HuH-7 (cell line): Measurements from ENCODE around the gene ULBP2.
"Not testable (repeated sequence)": the region's sequence is repeated elsewhere in the genome, so short reads cannot be mapped to it uniquely, and the experiment has no call there.

Experiments
- DNase-seq: peaks from one replicate; pipeline ENCODE4 v3.0.0; 2011; ENCODE audit warnings: low spot score

Gene ULBP2, protein sequence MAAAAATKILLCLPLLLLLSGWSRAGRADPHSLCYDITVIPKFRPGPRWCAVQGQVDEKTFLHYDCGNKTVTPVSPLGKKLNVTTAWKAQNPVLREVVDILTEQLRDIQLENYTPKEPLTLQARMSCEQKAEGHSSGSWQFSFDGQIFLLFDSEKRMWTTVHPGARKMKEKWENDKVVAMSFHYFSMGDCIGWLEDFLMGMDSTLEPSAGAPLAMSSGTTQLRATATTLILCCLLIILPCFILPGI

DNA sequence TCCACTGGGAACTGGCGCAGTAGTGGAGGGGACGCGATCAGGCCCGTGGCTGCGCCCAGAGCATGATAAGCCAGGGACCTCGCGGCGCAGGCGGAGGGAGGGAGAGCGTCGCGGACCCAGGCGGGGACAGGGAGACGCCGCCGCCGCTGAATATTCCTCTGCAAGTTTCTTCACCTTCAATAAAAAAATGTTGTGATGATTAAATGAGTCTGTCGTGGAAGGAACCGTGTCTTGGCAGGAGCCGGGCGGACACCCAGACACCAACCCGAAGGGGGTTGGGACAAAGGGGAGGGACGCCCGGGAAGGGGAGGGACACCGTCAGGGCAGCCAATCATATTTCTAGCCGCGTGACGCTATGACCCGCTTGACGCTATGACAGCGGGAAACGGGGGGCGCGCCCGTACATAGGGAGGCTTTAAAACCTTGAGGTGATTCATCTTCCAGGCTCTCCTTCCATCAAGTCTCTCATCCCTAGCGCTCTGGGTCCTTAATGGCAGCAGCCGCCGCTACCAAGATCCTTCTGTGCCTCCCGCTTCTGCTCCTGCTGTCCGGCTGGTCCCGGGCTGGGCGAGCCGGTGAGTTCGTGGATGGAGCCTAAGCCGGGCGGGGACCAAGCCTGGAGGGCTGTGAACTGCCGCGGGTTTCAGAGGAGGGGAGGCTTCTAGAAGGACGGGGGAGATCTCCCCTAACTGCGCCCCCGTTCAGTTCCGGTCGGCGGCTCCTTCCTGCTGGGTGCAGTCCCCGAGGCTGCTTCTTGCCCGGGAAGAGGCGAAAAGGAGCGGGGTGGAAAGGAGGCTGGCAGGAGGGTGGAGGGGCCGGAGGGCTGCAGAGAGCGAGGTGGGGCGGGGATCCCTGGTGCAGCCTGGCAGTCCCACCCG is at the start of gene ULBP2:
Gene ULBP2 (plus strand): TSS at position 432 of the 878 bp plus-strand sequence. CDS start 59 bp downstream, at position 491.
- peak; percentile 99 for DNase-seq

DNA sequence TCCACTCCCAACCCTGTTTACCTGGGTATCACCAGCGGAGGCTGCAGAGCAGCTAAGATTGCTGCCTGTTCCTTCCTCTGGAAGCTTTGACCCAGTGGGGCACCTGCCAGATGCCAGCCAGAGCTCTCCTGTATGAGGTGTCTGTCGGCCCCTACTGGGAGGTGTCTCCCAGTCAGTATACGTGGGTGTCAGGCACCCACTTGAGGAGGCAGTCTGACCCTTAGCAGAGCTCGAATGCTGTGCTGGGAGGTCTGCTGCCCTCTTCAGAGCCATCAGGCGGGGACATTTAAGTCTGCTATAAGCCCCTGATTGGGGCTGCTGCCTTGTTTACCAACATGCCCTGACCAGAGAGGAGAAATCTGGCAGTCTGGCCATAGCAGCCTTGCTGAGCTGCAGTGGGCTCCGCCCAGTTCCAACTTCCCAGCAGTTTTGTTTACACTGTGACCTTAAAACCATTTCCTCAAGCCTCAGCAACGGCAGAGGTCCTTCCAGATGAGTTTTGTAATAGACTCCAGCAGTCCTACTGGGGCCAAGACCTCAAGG is 46.7 kb upstream of the ULBP2 start:
- no peak for DNase-seq

DNA sequence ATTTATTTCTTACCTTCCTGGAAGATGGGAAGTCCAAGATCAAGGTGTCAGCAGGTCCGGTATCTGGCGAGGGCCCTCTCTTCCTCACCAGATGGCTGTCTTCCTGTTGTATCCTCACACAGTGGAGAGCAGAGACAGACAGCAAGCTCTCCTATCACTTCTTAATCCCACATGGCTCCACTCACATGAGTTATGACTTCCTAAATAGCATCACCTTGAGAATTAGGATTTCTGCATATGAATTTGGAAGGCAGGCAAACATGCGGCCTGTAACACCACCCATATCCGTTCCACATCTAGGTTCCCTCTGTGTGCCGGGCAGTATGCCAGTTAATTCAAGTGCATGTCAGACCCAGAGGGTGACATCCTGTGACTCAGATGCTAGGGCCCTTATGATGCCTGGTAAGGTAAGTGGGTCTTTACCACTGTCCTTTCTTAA is 46.0 kb upstream of the ULBP2 start:
- no peak for DNase-seq

DNA sequence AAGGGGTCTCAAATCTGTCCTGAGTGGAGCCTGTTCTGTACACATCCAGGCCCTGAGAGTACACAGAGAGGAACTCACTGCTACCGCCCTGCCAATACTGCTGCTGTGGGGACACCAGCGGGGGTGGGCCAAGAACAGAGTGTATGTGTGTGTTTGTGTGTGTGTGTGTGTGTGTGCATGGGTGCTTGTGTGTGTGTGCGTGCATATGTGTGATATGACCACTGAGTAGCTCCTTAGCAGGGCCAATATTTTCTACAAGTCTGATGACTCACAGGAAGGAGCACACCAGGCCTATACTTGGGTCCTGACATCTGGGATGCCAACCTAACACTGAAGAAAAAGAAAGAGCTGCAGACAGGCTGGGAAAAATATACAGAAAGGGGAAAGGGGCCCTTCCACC is 45.3 kb upstream of the ULBP2 start:
- no peak for DNase-seq

DNA sequence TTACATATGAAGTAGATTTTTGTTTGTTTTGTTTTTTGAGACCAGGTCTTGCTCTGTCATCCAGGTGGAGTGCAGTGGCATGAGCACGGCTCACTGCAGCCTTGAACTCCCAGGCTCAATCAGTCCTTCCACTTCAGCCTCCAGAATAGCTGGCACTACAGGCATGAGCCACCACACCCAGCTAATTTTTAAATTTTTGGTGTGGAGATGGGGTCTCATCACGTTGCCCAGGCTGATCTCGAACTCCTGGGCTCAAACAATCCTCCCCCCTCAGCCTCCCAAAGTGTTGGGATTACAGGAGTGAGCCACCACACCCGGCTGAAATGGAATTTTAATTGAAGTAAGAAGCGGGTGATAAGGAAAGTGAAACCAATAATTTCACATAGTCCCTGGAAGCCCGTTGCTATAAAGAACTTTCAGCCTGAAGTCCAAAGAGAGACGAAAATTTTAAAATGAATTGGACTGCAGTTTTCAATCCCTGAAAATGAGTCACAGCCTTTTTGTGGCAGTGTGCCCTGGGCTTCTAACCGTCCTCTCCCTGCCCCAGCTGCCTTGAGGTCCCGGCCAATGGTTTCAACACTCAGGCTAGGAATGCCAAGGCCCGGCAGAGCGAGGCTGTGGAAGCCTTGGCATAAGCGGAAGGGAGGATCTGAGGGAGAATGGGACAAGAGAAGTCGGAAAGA is 44.7 kb upstream of the ULBP2 start:
- DNase-seq, result no peak

DNA sequence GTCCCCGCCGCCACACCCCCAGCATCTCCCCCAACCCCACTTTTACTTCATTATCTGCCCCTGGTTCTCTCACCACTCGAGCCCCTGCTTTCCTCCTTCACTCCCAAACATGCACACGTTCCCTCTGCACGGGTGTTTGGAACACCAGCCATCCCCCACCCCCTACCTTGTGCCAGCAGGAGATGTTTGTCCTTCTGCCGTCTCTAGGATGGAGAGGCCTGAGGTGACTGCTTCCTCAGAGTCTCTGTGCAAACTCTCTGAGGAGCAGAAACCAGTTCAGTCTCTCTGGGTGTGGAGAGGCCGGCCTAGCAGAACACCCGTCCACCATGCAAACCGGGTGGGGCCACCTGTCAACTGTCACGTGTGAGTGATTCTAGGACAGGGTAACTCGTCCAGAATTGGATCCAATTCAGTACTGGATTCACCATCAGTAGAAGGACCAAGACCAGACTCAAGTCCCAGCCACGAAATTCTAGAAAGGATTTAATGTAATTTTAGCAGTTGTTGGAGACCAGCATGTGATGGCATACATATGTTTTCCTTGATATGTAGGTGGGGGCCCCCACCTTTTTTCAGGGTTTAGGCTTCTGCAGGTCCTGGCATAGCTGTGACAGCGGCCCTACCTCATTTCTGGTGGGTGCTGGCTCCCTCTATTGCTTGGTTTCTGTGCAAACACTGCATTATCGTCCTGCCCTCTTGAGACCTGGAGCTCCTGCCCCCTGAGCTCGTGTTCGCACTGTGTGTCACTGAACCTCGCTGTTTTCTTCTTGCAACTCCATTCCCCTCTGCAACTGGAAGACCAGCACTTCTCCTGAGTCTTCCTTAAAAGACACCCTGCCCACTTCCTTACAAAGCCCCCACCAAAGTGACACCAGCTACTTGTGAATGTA is 43.7 kb upstream of the ULBP2 start, which contains the start of gene RAET1E:
Gene RAET1E (minus strand): TSS at position 259 of the 890 bp plus-strand sequence. CDS start 7,212 bp downstream, outside the sequence.
- DNase-seq, result no peak

DNA sequence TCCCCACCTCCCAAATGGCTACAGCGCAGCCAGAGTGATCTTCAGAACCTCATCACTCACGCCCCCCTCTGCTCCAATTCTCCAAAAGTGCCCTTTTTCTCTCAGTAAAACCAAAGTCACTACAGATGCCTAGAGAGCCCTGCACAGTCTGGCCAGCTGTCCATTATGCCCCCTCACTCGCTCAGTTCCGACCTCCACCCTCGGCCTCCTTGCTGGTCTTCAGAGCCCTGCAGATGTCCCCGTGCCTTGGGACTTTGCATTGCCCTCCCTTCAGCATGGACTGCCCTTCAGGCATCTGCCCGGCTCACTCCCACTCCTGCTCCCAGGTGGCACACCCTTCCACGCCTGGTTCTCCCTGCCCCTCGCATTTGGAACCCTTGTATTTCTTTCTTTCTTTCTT is 42.8 kb upstream of the ULBP2 start:
- DNase-seq, result no peak

DNA sequence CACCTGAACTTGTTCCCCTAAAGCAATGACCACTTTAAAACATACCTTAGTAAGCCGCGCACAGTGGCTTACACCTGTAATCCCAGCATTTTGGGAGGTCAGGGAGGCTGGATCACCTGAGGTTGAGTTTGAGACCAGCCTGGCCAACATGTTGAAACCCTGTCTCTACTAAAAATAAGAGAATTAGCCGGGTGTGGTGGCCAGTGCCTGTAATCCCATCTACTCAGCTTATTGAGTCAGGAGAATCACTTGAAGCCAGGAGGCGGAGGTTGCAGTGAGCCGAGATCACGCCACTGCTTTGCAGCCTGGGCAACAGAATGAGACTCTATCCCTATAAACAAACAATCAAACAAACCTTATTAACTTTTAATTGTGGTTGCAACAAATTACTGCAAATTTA is 42.3 kb upstream of the ULBP2 start:
- DNase-seq, result no peak

DNA sequence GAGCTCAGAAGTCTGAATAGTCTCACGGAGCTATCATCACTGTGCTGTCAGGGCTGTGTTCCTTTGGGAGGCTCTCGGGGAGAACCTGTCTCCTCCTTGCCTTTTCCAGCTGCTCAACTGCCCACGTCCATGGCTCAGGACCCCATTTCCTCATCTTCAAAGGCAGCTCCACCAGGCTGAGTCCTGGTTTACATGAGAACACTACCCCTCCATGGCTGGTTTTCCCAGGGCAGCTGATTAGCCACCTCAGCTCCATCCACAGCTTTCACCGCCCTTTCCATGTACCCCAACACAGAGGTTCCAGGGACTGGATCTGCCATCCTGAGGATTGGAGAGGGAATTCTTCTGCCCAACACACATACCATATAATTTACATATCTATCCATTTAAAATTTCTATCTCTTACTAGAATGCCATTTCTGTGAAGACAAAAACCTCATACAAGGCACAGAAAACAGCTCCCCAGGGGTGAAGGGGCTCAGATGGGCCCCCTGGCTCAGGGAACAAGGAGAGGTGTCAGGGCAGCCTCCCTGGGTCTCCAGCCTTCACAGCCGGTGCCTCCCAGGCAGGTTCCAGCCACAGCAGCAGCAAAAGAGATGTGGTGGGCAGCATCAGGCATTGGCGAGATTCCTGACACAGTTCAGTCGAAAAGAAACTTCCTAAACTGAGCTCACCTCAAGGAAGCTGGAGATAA is 41.7 kb upstream of the ULBP2 start:
- no peak for DNase-seq

DNA sequence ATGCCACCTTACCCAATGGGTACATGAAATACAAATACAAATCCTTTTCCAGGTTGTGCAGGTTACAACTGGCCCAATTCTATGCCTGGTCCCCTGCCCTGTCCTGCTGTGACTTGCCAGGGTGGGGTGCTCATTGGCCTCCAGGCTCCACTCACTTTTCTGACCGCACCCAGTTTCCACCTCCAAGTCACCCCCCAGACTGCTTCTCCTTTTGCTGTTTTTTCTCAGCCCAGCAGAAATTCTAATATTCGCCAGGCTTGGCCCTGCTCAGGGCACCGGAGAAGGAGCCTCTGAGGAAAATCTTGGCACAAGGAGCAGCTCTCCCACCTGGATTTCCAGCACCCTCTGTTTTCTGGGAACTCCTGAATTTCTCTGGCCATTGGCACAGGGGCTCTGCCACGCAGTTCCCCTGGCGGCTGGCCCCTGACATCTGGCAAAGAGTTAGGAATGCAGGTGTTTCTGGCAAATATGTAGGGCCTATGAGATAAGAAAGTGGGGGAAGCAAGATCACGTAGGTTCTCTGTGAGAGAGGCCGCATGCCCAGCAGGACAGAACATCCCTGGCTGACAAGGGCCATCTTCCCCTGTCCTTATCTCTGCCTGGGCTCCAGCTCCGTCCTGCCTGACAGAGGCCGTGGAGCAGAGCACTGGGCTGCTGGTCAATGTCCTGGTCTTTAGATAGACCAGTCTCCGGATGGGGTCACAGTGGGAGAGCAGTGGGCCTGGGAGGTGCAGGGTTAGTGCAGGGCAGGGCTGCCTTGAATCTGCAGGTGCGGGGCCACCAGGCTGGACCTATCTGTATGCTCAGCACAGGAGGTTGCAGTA is 41.0 kb upstream of the ULBP2 start:
- DNase-seq, result no peak

DNA sequence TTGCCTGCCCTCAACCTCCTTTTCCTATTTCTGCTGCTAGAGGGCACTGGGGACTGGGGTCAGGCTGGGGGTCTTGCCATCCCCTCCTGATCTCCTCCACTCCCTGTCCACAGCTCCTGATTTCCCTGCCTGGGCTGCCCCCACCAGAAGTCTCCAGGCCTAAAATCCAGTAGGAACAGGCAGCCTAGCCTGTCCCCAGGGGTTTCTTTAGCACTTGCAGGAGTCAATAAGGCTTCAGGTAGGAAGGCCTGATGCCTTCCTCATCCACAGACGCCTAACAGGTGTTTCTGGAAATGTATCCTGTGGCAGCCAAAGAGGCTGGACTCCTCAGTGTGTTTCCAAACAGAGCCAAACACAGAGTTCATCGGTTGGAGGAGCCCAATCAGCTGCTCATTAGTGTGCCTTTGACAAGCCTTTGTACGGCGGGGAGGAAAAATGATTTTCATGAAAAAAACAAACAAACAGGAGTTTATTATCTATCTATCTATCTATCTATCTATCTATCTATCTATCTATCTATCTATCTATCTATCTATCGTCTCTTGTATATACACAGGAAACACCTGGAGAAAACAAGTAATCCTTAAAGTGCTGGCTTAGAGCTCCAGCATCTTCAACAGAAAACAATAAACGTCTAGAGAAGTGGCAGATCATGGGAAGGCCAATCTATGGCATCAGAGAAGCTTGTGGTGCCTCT is 40.2 kb upstream of the ULBP2 start:
- no peak for DNase-seq

DNA sequence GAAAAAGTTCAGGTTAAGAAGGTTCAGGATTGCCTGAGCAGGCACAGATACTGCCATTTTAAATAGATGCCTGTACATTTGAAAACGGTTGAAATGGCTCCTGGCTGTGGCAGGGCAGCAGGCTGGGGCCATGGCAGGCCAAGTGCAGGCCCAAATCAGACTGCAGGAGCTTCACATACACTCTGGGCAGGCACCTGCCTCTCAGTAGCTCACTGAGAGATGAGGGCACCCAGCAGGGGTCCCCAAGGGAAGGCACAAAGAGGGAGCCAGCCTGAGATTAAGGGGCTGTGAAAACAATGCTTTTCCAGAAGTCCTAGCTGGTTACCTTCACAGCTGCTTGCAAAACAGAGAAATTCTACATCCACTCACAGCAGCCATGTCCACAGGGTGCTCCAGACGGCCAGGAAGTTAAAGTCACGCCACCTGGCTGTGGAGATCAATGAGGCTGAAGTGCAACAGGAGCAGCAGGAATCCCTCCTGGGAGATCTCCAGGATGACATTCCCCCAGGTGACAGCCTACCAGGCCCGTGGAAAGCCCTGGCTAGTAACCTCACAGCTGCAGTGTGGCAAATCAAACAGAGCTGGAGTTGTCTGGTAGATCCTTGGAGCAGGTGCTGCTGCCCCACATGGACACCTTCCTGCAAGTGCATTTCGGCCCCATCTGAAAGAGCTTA is 37.7 kb upstream of the ULBP2 start:
- DNase-seq, result no peak

DNA sequence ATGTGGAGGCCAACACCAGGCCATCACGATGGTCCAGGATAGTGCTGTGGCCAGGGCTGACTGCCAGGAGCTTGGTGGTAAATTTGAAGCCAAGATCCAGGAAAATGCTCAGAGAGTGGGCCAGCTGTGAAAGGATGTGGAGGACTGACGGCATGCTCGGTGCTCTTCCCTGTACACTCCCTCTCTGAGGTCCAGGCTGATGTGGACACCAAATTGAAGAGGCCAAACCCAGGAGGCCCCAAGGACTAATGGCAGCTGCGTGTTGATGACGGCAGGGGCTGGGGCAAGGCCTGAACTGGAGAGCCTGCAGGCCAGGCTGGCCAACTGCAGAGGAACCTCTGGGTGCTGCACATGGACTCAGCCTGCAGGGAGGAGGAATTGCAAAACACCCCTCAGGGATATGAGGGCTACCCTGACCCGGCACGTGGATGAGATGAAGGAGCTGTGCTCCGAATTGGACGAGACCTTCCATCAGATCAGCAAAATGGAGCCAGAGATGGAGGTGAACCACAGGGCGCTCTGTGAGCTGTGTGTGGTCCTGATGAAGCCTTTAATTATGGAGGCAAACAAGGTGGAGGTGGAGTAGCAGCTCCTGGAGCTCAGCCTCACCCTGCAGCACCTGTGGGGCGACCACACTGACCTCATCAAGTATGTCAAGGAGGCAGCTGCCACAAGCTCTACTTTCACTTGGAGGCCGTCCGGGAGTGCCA is 37.0 kb upstream of the ULBP2 start:
- no peak for DNase-seq

DNA sequence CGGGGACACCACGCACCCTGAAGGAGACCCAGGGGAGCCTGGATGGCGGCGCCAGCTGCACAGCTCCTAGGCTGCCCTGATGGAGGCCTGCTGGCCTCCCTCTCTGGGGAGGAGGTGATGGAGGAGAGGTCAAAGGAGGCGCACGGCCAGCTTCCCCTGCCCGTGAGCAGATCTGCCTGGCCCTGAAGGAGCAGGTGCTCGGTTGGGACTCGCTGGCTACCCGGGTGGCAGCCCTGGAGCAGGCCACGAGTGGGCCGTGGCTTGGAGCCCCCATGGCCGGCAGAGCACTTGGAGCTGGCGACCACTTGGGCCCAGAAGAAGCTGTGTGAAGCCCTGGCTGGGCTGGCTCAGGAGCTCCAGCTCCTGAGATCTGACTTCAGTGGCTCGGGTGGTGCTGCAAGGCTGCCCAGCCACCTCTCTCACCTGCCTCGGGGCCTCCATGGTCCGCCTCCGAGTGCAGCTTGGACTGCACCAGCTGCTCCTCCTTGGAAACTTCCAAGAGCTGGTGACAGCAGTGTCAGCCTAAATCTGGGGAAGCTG is 36.4 kb upstream of the ULBP2 start:
- DNase-seq, result no peak

DNA sequence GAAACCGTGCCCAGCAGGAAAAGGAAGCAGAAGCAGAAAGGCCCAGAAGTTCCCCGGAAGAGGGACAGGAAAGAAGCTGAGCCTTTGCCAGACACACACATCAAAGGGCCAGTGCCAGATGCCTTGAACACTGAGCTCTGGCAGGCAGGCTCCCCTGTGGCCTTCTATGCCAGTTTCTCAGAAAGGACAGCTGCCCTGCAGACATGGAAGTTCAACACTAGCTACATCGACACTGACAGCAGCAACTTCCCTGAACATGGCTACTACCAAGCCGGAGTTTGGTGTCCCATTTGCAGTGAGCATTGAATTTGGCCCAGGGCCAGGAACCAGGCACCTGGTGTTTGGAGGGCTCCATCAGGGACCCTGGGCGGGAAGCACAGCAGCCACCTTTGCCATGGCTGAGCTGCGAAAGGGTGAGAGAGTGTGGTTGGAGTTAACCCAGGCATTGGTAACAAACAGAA is 35.9 kb upstream of the ULBP2 start:
- no peak for DNase-seq

DNA sequence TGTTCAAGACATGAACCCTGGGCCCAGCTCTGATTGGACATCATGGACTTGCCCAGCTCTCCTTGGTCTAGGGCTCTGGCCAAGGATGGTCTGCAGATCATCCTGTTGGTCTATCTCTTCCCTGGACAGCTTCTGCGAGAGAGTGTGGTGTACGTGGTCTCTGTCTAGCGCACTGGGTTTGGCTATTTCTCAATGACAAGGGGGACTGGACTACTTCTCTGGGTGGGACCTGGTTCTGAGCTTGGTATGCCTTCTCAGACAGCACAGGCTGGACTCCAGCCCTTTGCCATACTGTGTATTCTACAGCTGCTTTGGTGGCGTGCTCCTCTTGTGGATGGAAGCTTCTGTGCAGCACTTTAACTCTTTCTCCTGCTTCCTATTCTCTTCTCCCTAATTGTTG is 35.4 kb upstream of the ULBP2 start:
- DNase-seq, result no peak

DNA sequence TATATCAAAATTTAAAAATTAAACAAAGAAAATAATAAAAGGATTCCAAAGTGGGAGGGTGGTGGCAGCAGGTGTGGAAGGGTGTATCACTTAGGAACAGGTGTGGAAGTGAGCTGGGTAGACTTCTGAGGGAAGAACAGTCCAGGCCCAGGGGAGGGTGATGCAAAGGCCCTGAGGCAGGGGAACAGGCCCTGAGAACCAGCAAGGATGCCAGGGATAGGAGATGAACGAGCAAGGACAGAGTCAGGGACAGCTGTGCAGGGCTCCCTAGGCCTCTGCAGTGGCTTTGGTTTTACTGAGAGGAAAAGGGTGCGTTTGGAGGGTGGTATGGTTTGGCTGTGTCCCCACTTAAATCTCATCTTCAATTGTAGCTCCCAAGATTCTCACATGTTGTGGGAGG is 34.5 kb upstream of the ULBP2 start:
- DNase-seq, result no peak

DNA sequence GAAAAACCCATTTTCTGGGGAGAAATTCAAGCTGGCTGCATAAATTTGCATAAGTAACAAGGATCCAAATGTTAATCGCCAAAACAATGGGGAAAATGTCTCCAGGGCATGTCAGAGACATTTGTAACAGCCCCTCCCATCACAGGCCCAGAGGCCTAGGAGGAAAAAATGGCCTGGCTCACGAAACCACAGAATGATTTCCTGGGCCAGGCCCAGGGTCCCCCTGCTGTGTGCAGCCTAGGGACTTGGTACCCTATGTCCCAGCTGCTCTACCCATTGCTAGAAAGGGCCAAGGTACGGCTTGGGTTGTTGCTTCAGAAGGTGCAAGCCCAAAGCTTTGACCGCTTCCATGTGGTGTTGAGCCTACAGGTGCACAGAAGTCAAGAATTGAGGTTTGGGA is 33.3 kb upstream of the ULBP2 start:
- DNase-seq, result not testable (repeated sequence)
